ENCODE measurements around the gene MPRIP.

MPRIP gene

DNA sequence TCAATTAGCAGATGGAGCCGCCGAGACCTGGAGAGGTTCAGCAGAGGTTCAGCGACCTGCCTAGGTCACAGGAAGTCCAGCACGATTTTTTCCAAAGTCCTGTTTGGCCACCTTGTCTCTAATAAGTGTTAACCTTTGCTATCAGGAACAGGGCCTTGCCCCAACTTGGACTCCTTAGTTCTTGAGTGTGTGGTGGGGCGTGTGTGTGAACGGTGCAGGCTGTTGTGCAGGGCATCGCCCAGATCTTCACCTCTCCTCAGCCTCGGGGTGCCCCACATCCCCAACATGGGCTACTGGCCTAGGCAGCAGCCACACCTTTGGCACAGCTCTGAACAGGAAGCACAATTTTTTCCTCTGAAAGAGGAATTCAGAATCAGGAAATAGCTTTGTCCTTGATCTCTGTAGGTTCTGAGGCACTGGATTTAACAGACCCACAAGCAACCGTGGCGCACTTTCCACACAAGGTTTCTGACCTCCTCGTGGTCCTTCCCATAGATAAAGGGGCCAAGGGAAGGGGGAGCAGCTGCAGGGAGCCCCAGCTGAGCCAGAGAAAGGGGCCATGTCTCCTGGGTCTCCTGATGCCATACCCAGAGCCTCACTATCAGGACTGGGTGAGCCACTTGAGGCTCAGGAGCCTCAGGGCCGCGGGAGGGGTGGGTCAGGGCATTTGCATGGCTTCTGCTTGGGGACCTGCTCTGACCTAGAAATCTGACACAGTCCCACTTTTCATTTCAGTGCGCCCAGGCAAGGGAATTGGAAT is 10.4 kb downstream of the MPRIP start:
- peak; percentile 7 for DNase-seq

DNA sequence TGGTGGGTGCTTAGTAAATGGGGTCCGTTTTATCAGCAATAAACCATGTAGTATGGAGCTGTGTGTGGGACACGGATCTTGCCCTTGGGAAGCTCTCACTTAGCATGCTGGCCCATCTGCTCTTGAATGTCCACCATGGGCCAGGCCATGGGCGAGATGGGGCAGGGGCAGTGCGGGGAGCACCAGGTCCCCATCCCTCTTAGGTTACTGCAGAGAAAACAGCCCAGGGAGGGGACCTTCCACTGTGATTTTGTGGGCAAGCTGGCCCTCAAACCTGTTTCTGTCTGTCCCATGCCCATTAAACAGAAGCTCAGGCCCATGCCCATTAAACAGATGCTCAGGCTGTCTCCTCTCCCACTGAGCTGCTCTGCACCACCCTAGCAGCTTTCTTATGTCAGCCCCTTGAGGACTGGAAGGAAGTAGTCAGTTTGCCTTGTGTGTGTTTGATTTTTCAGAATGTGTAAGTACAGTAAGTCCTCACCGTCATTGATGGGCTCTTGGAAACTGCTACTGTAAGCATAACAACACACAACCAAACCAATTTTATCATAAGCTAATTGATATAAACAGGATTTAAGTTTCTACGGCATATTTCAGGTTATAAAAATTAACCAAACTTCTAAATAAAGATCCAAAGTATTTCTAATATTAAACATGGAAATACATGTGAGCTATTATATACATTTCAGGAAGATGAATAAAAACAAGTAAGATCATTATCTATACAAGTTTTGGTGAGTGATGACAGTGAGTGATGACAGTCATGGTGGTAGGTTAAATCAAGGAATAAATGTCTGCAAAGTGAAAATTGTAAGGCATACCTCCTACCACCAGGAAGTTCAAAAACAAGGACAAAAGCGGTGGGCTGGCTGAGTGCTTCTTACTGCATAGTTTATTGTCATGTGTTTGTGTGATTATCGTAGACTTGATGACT is 11.5 kb downstream of the MPRIP start:
- DNase-seq = no peak

DNA sequence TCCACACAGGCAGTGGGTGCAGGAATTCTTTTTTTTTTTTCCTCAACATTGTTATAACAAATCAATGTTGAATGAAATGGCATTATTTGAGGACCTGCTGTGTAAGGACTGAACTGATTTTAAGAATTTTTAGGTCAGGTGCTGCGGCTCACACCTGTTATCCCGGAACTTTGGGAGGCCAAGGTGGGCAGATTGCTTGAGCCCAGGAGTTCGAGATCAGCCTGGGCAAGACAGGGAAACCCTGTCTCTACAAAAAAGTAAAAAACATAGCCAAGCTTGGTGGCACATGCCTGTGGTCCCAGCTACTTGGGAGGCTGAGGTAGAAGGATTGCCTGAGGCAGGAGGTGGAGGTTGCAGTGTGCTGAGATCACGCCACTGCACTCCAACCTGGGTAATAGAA is 12.4 kb downstream of the MPRIP start:
- DNase-seq = no peak

DNA sequence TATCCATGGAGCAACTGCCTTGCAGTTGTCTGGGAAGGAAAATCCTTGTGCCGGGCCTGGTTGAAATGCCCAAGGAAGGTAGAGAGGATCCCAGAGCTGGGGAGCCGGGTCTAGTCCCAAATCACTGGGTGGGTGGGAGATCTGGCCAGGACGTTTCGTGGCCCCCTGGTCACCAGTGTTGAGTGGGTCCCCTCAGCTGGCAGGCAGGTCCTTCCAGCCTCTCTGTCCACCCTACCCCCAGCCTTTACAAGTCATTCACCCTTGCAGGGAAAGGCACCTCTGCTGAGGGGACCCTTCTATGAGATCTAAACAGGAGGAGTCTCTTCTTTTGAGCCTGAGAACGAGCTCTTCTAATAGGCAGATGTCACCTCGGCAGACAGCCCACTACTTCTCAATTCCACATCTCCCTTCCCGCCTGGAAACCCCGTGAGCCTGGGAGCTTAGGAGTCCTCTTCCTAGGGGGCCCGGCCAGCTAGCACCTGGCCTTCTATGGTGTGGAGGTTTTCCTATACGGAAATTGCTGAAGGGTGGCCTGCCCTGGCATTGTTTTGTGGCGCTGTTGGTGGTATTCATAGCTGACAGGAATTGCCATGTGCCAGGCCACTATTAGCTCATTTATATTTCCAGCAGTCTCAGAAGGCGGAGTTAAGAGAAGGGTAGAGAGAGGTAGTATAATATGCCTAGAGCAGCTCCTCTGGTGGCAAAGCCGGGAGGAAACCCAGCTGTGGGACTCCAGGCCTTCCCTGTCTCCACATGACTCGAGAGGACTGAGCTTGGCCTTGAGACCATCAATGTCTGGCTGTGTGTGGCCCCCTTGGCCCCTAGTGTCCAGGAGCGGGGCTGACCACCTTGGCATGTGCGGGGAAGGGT is 13.3 kb downstream of the MPRIP start:
- no peak for DNase-seq

DNA sequence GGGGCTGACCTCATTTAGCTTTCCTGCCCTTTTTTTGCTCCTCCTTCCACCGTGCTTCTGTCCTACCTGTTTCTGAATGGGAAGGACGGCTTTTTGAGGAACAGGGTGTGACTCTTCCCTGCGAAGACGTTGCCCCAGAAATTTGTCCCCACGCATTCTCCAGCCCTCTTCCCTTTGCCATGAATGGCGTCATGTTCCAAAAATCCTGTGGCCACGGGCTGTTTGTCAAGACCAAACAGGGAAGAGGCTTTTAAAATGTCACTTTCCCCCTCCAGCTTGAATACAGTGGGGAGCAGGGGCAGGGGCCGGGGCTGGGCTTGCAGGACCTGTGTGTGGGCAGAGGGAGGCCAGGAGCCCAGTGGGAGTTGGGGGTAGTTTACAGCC is 13.9 kb downstream of the MPRIP start:
- no peak for DNase-seq

DNA sequence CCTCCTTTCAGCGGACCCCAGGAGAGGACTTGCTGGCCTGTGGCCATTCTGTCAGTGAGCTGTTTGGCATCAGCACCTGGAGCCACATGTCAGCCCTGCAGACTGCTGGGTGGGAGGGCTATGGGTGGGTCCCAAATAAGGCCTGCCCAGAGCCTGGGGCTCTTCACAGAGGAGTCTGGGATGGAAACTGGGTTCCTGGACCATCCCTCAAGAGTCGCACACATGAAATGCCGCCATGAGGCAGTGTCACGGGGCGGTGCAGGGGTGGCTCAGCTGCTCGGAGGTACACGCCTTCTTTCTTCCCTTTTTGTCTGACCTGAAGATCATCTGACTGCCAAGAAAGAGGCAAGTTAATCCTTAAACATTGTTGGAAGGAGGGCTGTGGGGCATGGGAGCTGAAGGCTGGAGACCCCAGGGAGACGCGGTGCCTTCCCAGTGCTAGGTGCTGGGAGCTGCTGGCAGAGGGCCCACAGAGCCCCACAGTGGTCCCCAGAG is 14.8 kb downstream of the MPRIP start:
- no peak for DNase-seq

DNA sequence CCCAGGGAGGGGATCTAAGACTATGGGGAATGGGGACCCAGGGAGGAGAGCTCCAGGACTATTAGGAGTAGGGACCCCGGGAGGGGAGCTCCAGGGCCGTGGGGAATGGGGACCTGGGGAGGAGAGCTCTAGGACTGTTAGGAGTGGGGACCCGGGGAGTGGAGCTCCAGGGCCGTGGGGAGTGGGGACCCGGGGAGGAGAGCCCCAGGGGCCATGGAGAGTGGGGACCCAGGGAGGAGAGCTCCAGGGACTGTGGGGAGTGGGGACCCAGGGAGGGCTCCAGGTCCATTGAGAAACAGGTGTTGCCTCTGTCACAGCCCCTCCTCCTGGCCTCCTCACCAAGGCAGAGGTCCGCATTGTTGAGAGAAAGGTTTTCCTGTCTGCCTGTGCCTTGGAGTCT is 16.0 kb downstream of the MPRIP start:
- DNase-seq = no peak

DNA sequence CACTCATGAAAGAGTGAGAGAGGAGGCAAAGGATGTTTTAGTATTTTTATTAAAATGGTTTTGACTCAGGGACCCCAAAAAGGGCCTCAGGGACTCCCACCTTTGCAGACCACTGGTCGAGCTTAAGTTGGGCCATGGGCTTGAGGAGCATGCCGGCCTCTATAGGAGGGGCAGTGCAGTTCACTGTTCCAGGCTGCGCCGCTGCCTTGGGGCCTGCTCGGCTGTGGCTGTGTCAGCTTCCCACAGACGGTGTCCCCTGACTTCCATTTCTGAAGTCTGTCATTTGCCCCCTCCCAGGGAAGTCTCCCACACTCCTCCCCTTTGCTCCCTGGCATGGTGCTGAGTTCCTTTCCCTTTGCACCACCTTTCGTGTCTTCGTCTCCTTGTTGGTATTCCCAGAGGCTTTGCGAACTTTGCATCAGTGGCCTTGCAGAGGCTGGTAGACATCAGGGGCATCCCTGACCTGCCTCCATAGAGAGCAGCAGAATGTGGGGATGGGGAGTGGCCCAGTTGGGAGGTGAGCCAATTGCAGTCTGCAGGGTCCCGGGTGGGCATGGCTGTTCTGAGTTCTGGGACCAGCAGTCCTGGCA is 17.1 kb downstream of the MPRIP start:
- no peak for DNase-seq

DNA sequence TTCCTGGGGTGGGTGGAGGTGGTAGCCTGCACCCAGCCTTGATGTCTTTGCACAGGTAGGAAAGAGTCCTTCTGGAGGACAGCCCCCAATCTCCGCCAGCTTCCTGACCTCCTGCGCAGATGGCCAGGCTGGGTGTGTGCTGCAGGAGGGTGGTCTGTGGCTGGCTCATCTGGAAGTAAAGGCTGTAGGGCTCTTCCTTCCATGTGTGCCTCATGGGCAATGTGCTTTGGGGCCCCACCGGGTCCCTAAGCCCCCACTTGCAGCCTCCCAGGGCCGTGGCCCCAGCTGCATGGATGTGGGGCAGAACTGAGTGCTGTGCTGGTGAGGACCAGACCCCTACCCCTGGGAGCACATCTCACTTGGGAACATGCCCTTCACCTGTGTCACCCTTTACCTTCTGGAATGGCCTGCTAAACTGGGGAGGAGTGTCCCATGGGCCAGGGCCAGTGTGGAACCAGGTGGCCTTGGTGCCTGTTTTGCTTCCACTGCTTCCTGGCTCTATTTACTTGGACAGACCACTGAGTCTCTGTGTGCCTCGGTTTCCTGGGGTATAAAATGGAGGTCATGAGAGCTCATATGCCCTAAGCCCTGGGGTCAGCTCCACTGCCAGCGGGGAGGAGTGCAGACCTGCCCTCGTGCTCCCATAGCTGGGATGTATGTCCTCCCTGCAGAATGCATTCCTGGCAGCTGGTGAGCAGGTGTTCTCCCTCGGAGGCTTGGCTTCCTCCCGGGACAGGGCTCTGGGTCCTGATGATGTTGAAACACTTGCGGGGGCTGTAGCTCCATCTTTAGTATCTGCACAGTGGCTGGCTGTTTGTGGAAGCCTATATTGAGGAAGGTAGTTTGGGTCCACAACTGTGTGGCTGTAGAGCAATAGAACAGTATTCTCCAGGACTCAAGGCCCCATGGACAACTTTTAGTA is 18.0 kb downstream of the MPRIP start:
- DNase-seq = no peak

DNA sequence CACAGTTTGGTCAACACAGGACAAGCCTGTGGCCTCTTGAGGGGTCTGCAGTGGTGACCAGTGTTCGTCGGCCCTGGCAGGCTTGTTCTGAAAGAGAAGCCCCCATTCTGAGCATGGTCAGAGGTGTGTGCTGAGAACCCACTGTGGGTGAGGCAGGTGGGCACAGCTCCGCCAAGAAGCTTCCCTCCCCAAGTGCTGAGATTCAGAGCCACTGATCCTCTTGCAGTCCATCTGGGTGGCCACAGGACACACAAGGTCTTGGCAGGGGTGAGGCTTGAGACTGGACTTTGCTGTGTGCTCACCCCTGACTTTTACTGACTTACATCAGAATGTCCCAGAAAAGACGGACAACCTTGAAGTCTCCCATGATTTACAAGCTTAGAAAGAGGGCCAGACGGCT is 18.7 kb downstream of the MPRIP start:
- no peak for DNase-seq

DNA sequence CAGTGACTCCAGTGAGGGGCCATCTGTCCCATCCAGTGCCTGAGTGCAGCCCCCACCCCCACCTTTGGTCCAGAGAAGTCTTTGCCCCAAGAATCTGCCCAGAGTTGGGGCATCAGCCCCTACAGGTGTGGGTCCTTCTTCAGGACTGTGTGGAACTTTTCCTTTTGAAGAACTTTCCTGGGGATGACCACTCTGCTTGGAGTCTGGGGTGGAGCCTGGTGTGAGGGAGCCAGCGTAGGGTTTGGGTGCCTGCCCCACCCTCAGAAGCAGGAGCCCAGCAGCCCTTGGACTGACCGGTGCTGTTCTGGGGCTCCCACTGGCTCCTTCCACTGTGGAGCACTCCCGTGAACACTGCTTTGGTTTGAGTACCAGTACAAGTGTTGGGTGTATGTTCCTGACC is 19.3 kb downstream of the MPRIP start:
- DNase-seq = no peak

DNA sequence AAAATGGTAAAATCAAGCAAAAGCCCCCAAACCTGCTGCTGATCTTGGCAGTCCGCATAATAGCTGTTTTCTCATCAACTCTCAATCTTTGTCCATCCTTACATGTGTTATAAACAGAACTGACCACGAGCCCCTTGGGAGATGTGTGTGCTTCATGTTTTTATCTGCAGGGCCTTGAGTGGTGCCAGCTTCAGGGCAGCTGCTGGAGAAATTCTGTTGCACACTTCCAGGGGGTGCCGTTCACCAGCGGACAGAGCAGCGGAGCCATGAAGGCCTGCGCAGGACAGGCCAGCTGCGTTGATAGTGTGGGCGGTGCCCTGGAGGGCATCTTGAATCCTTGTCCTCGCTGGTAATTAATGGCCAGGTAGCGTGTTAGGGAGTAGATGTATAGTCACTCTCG is 20.1 kb downstream of the MPRIP start:
- no peak for DNase-seq

DNA sequence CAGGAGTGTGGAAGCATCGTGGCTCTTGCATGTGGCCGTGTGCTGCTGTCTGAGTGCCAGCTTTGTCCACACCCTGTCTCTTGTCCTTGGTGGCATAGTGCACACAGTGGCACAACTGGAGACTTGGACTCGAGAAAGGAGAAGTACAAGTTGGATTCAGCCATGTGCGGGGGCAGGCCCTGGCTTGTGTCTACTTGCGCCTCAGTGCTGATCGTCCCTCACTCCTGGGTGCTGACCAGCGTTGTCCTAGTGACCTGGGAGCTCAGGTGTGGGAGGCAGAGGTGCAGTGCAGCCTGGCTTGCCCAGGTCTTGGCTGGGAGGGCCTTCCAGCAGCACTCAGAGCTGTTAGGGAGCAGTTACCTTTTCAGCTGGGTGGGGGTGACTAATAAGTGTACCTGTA is 20.6 kb downstream of the MPRIP start:
- no peak for DNase-seq

DNA sequence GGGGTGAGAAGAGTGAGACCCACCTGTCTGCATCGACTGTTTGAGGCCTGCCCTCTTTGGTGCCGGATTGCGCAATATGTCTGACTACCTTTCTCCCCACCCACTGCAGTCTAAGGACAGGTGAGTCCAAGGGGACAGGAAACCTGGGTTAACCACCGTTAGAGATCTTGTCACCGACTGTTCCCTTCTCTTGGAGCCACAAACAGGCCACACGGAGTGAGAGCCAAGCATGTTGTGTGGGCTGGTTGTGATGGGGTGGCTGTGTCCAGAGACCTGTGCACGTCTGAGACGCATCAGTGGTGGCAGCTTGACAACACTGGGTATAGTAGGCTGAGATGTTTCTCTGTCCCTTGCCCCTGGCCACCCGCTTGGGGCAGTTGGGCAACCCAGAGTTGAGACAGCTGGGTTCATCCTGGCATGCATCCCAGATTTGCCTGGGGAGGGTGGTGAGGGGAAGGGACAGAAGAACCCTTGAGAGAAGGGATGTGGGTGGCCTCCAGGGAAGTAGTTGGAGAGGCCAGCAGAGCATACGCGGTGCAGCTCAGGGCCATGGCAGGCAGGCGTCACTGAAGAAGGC is 21.4 kb downstream of the MPRIP start:
- DNase-seq = peak; percentile 18

DNA sequence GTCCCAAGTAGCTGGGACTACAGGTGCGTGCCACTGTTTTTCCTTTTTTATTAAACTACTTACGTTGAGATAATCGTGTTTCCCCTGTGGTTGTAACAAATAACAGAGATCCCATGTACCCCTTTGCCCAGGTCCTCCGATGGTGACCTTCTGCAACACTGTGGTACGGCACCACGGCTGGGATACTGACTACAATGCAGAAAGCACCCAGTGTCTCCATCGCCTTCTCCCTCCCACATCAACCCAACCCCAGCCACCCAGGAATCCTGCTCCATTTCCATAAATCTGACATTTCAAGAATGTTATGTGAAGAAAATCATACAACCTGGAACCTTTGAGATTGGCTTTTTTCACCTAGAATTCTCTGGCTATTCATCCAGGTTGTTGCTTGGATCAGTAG is 22.1 kb downstream of the MPRIP start:
- no peak for DNase-seq

DNA sequence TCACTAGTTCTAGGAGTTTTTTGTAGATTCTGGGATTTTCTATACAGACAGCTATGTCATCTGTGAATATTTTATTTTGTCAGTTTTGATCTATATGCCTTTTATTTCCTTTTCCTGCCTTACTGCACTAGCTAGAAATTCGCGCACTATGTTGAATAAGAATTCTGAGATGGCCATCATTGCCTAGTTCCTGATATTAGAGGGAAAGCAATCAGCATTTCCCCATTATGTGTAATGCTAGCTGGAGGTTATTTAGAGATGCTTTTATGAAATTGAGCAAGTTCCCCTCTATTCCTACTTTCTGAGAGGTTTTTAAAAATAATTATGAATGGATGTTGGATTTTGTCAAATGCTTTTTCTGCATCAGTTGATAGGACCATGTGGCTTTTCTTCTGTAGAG is 23.8 kb downstream of the MPRIP start:
- no peak for DNase-seq

DNA sequence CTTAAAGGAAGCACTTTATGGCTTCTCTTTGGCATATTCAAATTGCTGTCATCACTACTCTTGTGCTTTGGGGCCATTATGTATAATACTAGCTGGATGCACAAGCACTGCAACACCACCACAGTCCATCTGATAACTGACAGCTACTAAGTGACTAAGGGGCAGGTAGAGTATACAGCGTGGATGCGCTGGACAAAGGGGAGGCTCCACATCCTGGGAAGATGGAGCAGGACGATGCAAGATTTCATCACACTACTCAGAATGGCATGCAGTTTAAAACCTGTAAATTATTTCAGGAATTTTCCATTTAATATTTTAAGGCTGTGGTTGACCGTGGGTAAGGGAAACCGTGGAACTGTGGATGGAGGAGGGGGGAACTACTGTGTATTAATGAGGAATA is 25.0 kb downstream of the MPRIP start:
- no peak for DNase-seq

DNA sequence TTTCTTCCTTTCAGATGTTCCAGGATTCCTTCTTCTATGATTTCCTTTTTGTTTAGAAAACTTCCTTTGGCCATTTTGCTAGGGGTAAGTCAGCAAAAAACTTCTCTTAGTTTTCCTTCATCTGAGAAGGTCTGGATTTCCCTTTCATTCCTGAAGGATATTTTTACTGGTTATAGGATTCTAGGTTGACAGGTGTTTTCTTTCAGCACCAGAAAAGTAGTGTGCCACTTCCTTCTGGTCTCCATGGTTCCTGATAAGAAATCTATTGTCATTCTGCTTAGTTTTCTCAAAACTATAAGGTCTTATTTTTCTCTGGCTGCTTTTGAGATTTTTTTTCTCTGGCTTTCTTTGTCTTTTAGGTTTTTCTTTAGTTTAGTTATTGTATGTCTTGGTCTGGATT is 27.6 kb downstream of the MPRIP start:
- DNase-seq = no peak

DNA sequence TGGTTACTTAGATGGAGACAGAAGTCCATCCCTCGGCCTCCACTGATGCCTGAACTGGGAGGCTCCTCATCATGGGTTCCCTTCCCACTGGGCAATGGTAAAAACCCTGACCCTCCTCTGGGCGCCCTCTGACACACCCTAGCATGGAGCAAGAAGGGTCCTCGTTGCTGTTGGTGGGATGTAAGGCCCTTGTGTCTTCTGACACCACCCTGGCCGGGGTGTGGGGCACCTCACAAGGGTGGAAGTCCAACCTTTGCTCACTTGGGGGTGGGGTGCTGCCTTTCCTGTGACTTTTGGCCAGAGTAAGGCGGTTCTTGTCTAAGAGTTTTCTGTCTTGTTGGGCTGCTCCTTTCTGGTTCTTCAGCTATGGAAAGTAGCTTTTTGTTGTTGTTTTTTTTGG is 28.7 kb downstream of the MPRIP start:
- no peak for DNase-seq

DNA sequence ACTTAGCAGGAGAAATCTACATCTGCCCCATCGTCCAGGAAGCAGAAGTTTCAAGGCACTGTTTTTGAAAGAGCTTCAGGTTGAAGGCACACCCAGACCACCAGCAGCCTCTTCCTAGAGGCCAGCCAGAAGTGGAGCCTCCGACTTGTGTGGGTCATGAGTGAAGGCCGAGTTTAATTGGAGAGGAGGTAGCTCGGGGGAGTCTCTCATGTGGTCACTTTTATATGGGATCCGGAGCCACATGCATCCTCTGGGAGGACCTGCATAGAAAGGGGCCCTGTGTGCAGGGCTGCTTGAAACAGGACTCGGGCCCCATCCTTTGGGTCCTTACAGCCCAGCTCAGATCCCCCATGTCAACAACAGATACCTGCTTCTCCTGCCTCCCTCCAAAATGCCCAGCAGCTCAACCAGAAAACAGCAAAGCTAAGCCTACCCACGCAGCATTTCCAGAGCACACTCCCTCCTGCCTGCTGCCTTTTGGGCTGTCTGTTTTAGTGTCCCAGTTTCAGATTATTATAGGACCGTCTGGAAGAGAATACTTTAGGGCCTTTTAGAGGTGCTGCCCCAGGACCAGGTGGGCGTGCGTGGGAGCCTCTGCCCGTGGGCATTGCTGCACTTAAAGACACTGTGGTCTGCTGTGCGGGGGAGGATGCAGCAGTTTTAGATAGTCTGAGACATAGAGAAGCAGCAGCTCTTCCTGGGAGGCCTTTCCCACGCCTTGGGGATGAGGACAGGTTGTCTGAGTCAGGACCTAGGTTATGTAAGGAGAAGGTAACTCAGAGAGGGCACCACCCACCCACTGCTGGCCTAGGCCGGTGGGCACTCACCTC is 29.5 kb downstream of the MPRIP start:
- no peak for DNase-seq
